HG03378 (cell line): ENCODE results near the gene SLC12A3.

Experiments used
- ATAC-seq: cut with Tn5 transposase; IDR thresholded peaks from one replicate; pipeline ENCODE4 v1.9.1; 2021; ENCODE audit warnings: mild to moderate bottlenecking, moderate library complexity; ENCODE audit not compliant: unreplicated experiment

SLC12A3 gene

GRCh38 chr16:56886296-56886695, 21.3 kb downstream of the SLC12A3 start:
- ATAC-seq = no peak

- no peak for ATAC-seq
These were observed 21.8 kb downstream of the SLC12A3 start for GRCh38 chr16:56886826-56887225.

- ATAC-seq = peak; percentile 72
These were observed 23.8 kb downstream of the SLC12A3 start for GRCh38 chr16:56888806-56889205.

- ATAC-seq = no peak
These were observed 24.2 kb downstream of the SLC12A3 start for GRCh38 chr16:56889206-56889605.

- ATAC-seq = no peak
These were observed 26.7 kb downstream of the SLC12A3 start for GRCh38 chr16:56891685-56892084.

- ATAC-seq = no peak
These were observed 27.7 kb downstream of the SLC12A3 start for GRCh38 chr16:56892705-56893104.

- ATAC-seq = no peak
These were observed 29.4 kb downstream of the SLC12A3 start for GRCh38 chr16:56894331-56894917.

- ATAC-seq = no peak
These were observed 30.8 kb downstream of the SLC12A3 start for GRCh38 chr16:56895813-56896212.

- ATAC-seq = no peak
These were observed 31.2 kb downstream of the SLC12A3 start for GRCh38 chr16:56896244-56896643.

GRCh38 chr16:56897026-56897799, 32.2 kb downstream of the SLC12A3 start:
- ATAC-seq = no peak

- peak; percentile 82 for ATAC-seq
These were observed 33.8 kb downstream of the SLC12A3 start for GRCh38 chr16:56898847-56899246.

- no peak for ATAC-seq
These were observed 38.9 kb downstream of the SLC12A3 start for GRCh38 chr16:56903866-56904265.

- ATAC-seq = no peak
These were observed 42.4 kb downstream of the SLC12A3 start for GRCh38 chr16:56907401-56907800.

- ATAC-seq = no peak
These were observed 44.5 kb downstream of the SLC12A3 start for GRCh38 chr16:56909527-56909979.

- ATAC-seq = no peak
These were observed 45.1 kb downstream of the SLC12A3 start for GRCh38 chr16:56910112-56910511.

GRCh38 chr16:56910654-56911539, 45.9 kb downstream of the SLC12A3 start:
- no peak for ATAC-seq

- peak; percentile 64 for ATAC-seq
These were observed 47.0 kb downstream of the SLC12A3 start for GRCh38 chr16:56911771-56912571.

GRCh38 chr16:56912746-56913708, 48.0 kb downstream of the SLC12A3 start:
- no peak for ATAC-seq

- ATAC-seq = no peak
These were observed 49.9 kb downstream of the SLC12A3 start for GRCh38 chr16:56914896-56915295.
